Muscle layer of colon (tissue), 2 donors: Measurements from ENCODE around the gene ZYG11B.
A peak's percentile ranks its signal among the peaks of the same experiment; 100 is the strongest.
"Not testable (repeated sequence)": the region's sequence is repeated elsewhere in the genome, so short reads cannot be mapped to it uniquely, and the experiment has no call there.

Source experiments
- H3K27ac ChIP-seq: one replicate; pipeline ENCODE4 v1.7.0; 2013; ENCODE audit warnings: low read depth, mild to moderate bottlenecking, low read length, moderate library complexity
- H3K27me3 ChIP-seq, 2 donors: one replicate each; pipeline ENCODE4 v1.7.0; 2013; ENCODE audit warnings: low read length in 2 of 2, mild to moderate bottlenecking in 2 of 2; ENCODE audit not compliant: insufficient read depth in 2 of 2, control insufficient read depth in 1 of 2
- H3K36me3 ChIP-seq: one replicate; pipeline ENCODE4 v1.7.0; 2013; ENCODE audit warnings: mild to moderate bottlenecking, low read length; ENCODE audit not compliant: insufficient read depth
- H3K4me1 ChIP-seq: one replicate; pipeline ENCODE4 v1.7.0; 2013; ENCODE audit warnings: mild to moderate bottlenecking, low read length; ENCODE audit not compliant: insufficient read depth
- H3K4me3 ChIP-seq, 2 donors: one replicate each; pipeline ENCODE4 v1.7.0; 2013; ENCODE audit warnings: low read length in 2 of 2, low read depth in 1 of 2, mild to moderate bottlenecking in 1 of 2, moderate library complexity in 1 of 2
- H3K9ac ChIP-seq: one replicate; pipeline ENCODE4 v1.7.0; 2013; ENCODE audit warnings: low read length
- H3K9me3 ChIP-seq: one replicate; pipeline ENCODE4 v1.7.0; 2013; ENCODE audit warnings: mild to moderate bottlenecking, low read length
- donor health status: abdominal sarcoma.
- donor health status: Adenocarcinoma of cecum.

Gene ZYG11B

DNA sequence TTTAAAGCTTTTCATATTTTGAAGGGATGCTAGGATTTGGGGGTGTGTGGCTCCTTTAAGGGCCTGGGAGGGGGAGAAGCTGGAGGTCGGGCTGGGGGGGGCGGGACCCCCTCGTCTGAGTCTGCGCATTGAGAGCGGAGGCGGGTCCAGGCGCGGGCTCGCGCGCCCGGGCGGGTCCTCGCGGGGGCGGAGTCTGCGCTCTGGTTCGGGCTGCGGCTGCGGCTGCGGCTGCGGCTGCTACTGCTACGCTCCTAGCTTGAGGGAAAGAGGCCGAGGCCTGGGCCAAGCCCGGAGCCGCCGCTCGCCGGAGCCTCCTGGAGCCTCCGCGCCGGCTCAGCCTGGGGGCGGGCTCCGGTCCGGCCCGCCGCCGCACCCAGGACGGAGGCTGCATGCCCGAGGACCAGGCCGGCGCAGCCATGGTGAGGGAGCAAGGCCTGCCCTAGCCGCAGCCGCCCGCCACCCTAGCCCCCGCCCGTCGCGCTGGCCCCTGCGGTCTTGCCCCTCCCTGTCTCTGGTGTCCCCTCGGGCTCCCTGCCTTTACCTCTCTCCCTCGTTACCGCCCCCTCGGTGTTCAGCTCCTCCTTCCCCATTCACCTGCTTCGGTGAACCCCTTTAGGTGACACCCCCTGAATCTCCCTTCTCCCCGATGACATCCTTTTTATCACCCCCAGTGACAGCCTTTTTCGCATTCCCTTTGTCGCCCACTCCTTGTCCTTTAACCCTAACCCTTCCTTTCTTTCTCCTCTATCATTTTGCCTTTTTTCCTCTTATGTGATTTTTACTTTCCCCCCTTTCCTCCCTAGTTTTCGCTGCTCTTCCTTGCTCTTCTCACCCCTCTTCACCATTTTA lies at the start of gene ZYG11B:
Gene ZYG11B (plus strand): TSS at position 189 of the 849 bp plus-strand sequence. CDS start 201 bp downstream, at position 390.
- Histone ChIP-seq H3K36me3 (no peaks in the 10 kb centered on the region), H3K4me1 (peaks cover 13% of the 10 kb centered on the region), H3K27ac (peak within 1 kb of the TSS; percentile 91), H3K27me3 (no peaks in the 10 kb centered on the region), H3K9me3 (no peaks in the 10 kb centered on the region), H3K9ac (peak within 1 kb of the TSS; percentile 93), H3K4me3 (peak within 1 kb of the TSS; percentile 94 to 98)

GRCh38 chr1:52677076-52677806 lies 49.0 kb upstream of the ZYG11B start:
- H3K27ac ChIP-seq: no peak overlapping the region
- H3K4me1 ChIP-seq: no peaks in the 10 kb centered on the region
- H3K4me3 ChIP-seq: no peak overlapping the region
- H3K36me3 ChIP-seq: no peaks in the 10 kb centered on the region
- H3K27me3 ChIP-seq: no peaks in the 10 kb centered on the region
- H3K9me3 ChIP-seq: no peaks in the 10 kb centered on the region
- H3K9ac ChIP-seq: no peak overlapping the region

- H3K4me1 ChIP-seq: no peaks in the 10 kb centered on the region
- no peak overlapping the region for H3K9ac ChIP-seq
- H3K27ac ChIP-seq: no peak overlapping the region
These were observed 47.2 kb upstream of the ZYG11B start for GRCh38 chr1:52679048-52679447.

GRCh38 chr1:52679498-52679897 lies 46.8 kb upstream of the ZYG11B start:
- no peak overlapping the region for H3K27ac ChIP-seq

More at GRCh38 chr1:52679048-52679447, 47.2 kb upstream of the ZYG11B start:
- no peaks in the 10 kb centered on the region for H3K9me3 ChIP-seq
- H3K4me3 ChIP-seq: no peak overlapping the region
- H3K27me3 ChIP-seq: no peaks in the 10 kb centered on the region
- H3K36me3 ChIP-seq: no peaks in the 10 kb centered on the region

GRCh38 chr1:52680353-52680752 lies 45.9 kb upstream of the ZYG11B start:
- H3K36me3 ChIP-seq: no peaks in the 10 kb centered on the region
- H3K27me3 ChIP-seq: no peaks in the 10 kb centered on the region
- H3K4me1 ChIP-seq: no peaks in the 10 kb centered on the region
- no peaks in the 10 kb centered on the region for H3K9me3 ChIP-seq
- no peak overlapping the region for H3K4me3 ChIP-seq
- no peak overlapping the region for H3K27ac ChIP-seq
- H3K9ac ChIP-seq: no peak overlapping the region

More at GRCh38 chr1:52679498-52679897, 46.8 kb upstream of the ZYG11B start:
- H3K36me3 ChIP-seq: no peaks in the 10 kb centered on the region
- no peaks in the 10 kb centered on the region for H3K4me1 ChIP-seq
- H3K9ac ChIP-seq: no peak overlapping the region
- no peaks in the 10 kb centered on the region for H3K9me3 ChIP-seq
- H3K4me3 ChIP-seq: no peak overlapping the region
- H3K27me3 ChIP-seq: no peaks in the 10 kb centered on the region

- Histone ChIP-seq H3K4me1 (no peaks in the 10 kb centered on the region), H3K9me3 (no peaks in the 10 kb centered on the region), H3K27ac (no peak overlapping the region), H3K27me3 (no peaks in the 10 kb centered on the region), H3K36me3 (no peaks in the 10 kb centered on the region), H3K9ac (no peak overlapping the region), H3K4me3 (no peak overlapping the region)
These were observed 45.1 kb upstream of the ZYG11B start for GRCh38 chr1:52681136-52681535.

DNA sequence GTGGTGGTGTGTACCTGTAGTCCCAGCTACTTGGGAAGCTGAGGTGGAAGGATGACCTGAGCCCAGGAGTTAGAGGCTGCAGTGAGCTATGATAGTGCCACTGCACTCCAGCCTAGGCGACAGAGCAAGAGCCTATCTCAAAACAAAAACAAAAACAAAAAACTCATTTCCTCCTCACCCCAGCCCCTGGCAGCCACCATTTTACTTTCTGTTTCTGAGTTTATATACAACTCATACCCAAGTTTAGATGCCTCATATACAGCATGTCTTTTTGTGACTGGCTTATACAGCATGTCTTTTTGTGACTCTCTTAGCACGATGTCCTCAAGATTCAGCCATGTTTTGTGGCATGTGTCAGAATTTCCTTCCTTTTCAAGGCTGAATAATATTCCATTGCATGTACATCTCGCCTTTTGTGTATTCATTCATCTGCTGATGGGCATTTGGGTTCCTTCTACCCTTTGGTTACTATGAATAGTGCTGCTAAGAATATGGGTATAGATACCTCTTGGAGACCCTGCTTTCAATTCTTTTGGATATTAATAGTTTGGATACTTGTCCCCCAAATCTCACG lies 42.8 kb upstream of the ZYG11B start:
- no peaks in the 10 kb centered on the region for H3K9me3 ChIP-seq
- H3K4me3 ChIP-seq: no peak overlapping the region
- H3K9ac ChIP-seq: no peak overlapping the region
- peaks cover 14% of the 10 kb centered on the region for H3K36me3 ChIP-seq
- no peaks in the 10 kb centered on the region for H3K4me1 ChIP-seq
- no peak overlapping the region for H3K27ac ChIP-seq
- no peaks in the 10 kb centered on the region for H3K27me3 ChIP-seq

- Histone ChIP-seq H3K4me1 (no peaks in the 10 kb centered on the region), H3K9me3 (no peaks in the 10 kb centered on the region), H3K36me3 (peaks cover 14% of the 10 kb centered on the region), H3K4me3 (no peak overlapping the region), H3K27me3 (no peaks in the 10 kb centered on the region), H3K27ac (no peak overlapping the region), H3K9ac (no peak overlapping the region)
These were observed 41.7 kb upstream of the ZYG11B start for GRCh38 chr1:52684545-52684944.

- not testable (repeated sequence) for H3K27ac ChIP-seq, H3K9me3 ChIP-seq, H3K4me1 ChIP-seq, H3K4me3 ChIP-seq, H3K9ac ChIP-seq, H3K27me3 ChIP-seq
- peaks cover 14% of the 10 kb centered on the region for H3K36me3 ChIP-seq
These were observed 39.9 kb upstream of the ZYG11B start for GRCh38 chr1:52686261-52686751.

DNA sequence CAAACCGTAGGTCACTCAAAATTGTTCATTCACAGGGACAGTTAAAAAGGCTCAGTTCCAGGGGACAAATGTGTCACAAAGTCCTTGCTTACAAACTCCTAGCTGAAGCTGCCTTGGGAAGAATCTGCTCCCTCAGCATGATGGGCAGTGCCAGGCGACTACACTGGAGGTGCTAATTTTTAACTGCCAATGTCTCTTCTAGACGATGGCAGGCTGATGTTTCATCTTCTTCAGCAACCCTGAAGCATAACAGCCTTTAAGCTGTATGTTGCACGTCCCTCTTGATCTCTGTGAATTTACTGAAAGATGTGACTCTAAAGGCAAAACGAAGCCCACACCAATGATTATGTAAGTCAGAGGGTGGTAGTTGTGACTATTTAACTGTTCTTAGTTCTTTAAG lies 39.4 kb upstream of the ZYG11B start:
- Histone ChIP-seq H3K9me3 (no peaks in the 10 kb centered on the region), H3K4me1 (no peaks in the 10 kb centered on the region), H3K27ac (no peak overlapping the region), H3K9ac (no peak overlapping the region), H3K4me3 (no peak overlapping the region), H3K36me3 (peaks cover 17% of the 10 kb centered on the region), H3K27me3 (no peaks in the 10 kb centered on the region)

DNA sequence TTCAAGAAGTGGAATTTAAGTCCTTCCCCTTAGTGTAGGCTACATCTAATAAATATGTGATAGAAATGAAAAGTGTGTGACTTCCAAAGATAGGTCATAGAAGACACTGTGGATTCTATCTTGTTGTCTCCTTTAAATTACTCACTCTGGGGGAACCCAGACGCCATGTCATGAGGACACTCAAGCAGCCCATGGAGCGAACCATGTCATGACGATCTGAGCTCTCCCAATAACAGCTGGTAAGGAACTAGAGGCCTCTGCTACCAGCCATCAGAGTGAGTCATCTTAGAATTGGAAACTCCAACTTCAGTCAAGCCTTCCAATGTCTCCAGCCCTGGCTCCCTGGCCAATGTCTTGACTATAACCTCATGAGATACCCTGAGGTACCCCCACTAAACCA lies 34.4 kb upstream of the ZYG11B start:
- H3K4me1 ChIP-seq: no peaks in the 10 kb centered on the region
- peaks cover 23% of the 10 kb centered on the region for H3K36me3 ChIP-seq
- no peak overlapping the region for H3K4me3 ChIP-seq

More for the DNA sequence above, 34.4 kb upstream of the ZYG11B start:
- no peaks in the 10 kb centered on the region for H3K27me3 ChIP-seq
- H3K9ac ChIP-seq: no peak overlapping the region
- H3K27ac ChIP-seq: no peak overlapping the region
- no peaks in the 10 kb centered on the region for H3K9me3 ChIP-seq
